Measurements from ENCODE around the gene ZIC4.
A peak's percentile ranks its signal among the peaks of the same experiment; 100 is the strongest.

DNA sequence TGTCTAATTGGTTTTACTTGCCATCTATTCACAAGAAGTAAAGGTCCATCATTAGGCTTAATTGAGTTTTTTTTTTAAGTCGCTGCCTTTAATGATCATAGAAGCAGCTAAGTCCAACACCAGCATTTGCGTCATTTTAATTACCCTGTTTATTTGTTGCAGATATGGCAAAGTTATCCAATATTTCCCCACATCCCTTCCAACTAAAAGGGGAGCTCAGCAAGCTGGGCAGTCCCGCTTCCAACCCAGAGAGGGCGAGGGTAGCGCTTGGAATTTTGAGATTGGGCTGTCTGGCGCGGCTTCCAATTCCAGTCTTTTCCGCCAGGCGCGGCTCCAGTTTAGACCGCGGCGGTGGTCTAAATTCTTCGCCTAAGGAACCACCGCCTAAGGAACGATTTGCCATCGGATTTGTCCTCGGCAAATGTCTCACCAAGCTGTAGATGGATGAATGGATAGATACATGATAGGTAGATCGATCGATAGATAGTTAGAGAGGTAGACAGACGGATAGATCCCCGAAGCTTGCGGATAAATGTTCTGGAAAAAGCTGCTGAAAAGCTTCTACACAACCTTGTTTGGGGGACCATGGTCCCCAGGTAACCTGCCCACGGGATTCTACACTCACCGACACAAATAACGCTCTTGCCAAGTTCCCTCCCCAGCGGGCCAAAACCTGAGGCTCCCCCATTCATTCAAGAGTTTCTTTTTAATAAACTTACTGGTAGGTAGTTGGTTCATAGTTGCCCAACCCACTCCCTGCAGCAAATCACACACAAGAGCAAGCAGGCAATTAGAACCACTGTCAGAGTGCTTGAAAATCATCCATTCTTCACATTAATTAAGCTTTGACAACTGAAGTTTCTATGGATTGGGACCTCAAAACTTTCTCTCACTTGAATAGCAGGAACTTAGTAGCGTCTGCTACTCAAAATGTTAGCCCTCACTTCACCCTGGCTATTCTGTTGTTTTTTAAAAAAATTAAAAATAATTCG lies 49.1 kb downstream of the ZIC4 start:
- no peak for TF ChIP-seq POLR2AphosphoS5 (IDR thresholded peaks at IDR 0.05; ENCODE audit: low read depth)
- no peak for TF ChIP-seq EZH2phosphoT487 (IDR thresholded peaks at IDR 0.05; ENCODE audit: unreplicated experiment)
- peak; percentile 32 to 62; a peak in 3 of 4 replicates for TF ChIP-seq CTCF (conservative IDR thresholded peaks at IDR 0.05; ENCODE audit: low read depth in 2 of 2)
- peak; percentile 56 for TF ChIP-seq EZH2 (IDR thresholded peaks at IDR 0.05; ENCODE audit: low read depth, unreplicated experiment)
- TF ChIP-seq, protein P1, sequence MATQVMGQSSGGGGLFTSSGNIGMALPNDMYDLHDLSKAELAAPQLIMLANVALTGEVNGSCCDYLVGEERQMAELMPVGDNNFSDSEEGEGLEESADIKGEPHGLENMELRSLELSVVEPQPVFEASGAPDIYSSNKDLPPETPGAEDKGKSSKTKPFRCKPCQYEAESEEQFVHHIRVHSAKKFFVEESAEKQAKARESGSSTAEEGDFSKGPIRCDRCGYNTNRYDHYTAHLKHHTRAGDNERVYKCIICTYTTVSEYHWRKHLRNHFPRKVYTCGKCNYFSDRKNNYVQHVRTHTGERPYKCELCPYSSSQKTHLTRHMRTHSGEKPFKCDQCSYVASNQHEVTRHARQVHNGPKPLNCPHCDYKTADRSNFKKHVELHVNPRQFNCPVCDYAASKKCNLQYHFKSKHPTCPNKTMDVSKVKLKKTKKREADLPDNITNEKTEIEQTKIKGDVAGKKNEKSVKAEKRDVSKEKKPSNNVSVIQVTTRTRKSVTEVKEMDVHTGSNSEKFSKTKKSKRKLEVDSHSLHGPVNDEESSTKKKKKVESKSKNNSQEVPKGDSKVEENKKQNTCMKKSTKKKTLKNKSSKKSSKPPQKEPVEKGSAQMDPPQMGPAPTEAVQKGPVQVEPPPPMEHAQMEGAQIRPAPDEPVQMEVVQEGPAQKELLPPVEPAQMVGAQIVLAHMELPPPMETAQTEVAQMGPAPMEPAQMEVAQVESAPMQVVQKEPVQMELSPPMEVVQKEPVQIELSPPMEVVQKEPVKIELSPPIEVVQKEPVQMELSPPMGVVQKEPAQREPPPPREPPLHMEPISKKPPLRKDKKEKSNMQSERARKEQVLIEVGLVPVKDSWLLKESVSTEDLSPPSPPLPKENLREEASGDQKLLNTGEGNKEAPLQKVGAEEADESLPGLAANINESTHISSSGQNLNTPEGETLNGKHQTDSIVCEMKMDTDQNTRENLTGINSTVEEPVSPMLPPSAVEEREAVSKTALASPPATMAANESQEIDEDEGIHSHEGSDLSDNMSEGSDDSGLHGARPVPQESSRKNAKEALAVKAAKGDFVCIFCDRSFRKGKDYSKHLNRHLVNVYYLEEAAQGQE (IDR thresholded peaks at IDR 0.05; ENCODE audit: unreplicated experiment): no peak
- TF ChIP-seq CREB1 (CRISPR knock-in tag; IDR thresholded peaks at IDR 0.05; ENCODE audit: low read depth): no peak

All from GM23338 (cell line).